Smooth muscle cell (in vitro differentiated cells): ENCODE data around the gene CDH13. TPM values are rescaled to one million over a fixed set of nuclear protein-coding genes. Genes with fewer than 3 reads are reported as not detected.

ENCODE experiments used
- DNase-seq: peaks from one replicate; lab custom pipeline; 2025; ENCODE audit not compliant: unreplicated experiment; lab: John Stamatoyannopoulos, UW
- H2AFZ ChIP-seq: fragments of 200-600 bp; sonication (generic); 2 replicates; pipeline ENCODE4 v1.6.0; 2016; ENCODE audit warnings: antibody characterized with exemption, low read depth, mild to moderate bottlenecking
- H3F3A ChIP-seq: fragments of 200-600 bp; sonication (generic); 2 replicates; pipeline ENCODE4 v1.6.0; 2017; ENCODE audit warnings: antibody characterized with exemption, low read depth
- H3K27ac ChIP-seq: fragments of 200-600 bp; sonication (generic); 2 replicates; pipeline ENCODE4 v1.5.1; 2016; ENCODE audit warnings: low read depth, mild to moderate bottlenecking
- H3K27me3 ChIP-seq: fragments of 200-600 bp; sonication (generic); 2 replicates; pipeline ENCODE4 v1.6.1; 2016; ENCODE audit warnings: low read depth, mild to moderate bottlenecking
- H3K36me3 ChIP-seq: fragments of 200-600 bp; sonication (generic); 2 replicates; pipeline ENCODE4 v1.5.1; 2016; ENCODE audit warnings: low read depth
- H3K4me1 ChIP-seq: fragments of 200-600 bp; sonication (generic); 2 replicates; pipeline ENCODE4 v1.5.1; 2016; ENCODE audit warnings: low read depth
- H3K4me2 ChIP-seq: fragments of 200-600 bp; sonication (generic); 2 replicates; pipeline ENCODE4 v1.6.0; 2016; ENCODE audit warnings: mild to moderate bottlenecking
- H3K4me3 ChIP-seq: fragments of 200-600 bp; sonication (generic); 2 replicates; pipeline ENCODE4 v1.5.1; 2016; ENCODE audit warnings: mild to moderate bottlenecking
- H3K79me2 ChIP-seq: fragments of 200-600 bp; sonication (generic); 2 replicates; pipeline ENCODE4 v1.6.0; 2016; ENCODE audit warnings: low read depth, mild to moderate bottlenecking
- H3K9ac ChIP-seq: fragments of 200-600 bp; sonication (generic); 2 replicates; pipeline ENCODE4 v1.6.0; 2016; ENCODE audit warnings: low read depth
- H3K9me3 ChIP-seq: fragments of 200-600 bp; sonication (generic); replicated peaks from 2 replicates; pipeline ENCODE4 v1.5.1; 2016; ENCODE audit warnings: low read depth
- H4K20me1 ChIP-seq: fragments of 200-600 bp; sonication (generic); 2 replicates; pipeline ENCODE4 v1.6.0; 2016; ENCODE audit warnings: low read depth
- CTCF ChIP-seq: fragments of 200-600 bp; sonication (generic); IDR thresholded peaks from 2 replicates; pipeline ENCODE4 v1.5.1; 2017; ENCODE audit warnings: borderline replicate concordance, mild to moderate bottlenecking, antibody characterized with exemption; ENCODE audit not compliant: insufficient read depth, poor library complexity, severe bottlenecking
- WGBS: methylation state at CpG from one replicate; pipeline ENCODE4 v1.1.7; 2016; ENCODE audit warnings: low lambda C conversion rate; 5-methylcytosine and 5-hydroxymethylcytosine counted together
- polyA plus RNA-seq: library from polyadenylated mRNA; unstranded; fragments of >200 nt; fragmentation: Nextera tagmentation; extraction: Ambion mirVana; gene quantifications from 2 replicates; pipeline ENCODE4 v1.2.1, GENCODE V29; 2016
- total RNA-seq: library from RNA; depleted of rRNA; stranded (reverse); fragments of >200 nt; gene quantifications from 2 replicates; pipeline ENCODE4 v1.2.3, GENCODE V29; 2014

The CDH13 gene
- total and polyA plus RNA-seq, 2 experiments from 2014 or later, result 12.1 to 32.2 TPM

- Histone ChIP-seq H2AFZ (no peak overlapping the region), H3K36me3 (no peaks in the 10 kb centered on the region), H3K4me2 (no peak overlapping the region), H3K27me3 (no peaks in the 10 kb centered on the region), H3K27ac (no peak overlapping the region), H3K4me1 (peaks cover 9% of the 10 kb centered on the region), H3K9me3 (no peaks in the 10 kb centered on the region), H3F3A (no peaks in the 10 kb centered on the region), H4K20me1 (no peaks in the 10 kb centered on the region), H3K79me2 (no peaks in the 10 kb centered on the region), H3K4me3 (no peak overlapping the region), H3K9ac (no peak overlapping the region)
- WGBS, result 23% methylated on average over 5 of the region's 5 CpGs
- no peak for DNase-seq
- peak; percentile 69 for TF ChIP-seq CTCF
Observed at GRCh38 chr16:82603784-82604411, 22.9 kb upstream of the CDH13 start.

DNA sequence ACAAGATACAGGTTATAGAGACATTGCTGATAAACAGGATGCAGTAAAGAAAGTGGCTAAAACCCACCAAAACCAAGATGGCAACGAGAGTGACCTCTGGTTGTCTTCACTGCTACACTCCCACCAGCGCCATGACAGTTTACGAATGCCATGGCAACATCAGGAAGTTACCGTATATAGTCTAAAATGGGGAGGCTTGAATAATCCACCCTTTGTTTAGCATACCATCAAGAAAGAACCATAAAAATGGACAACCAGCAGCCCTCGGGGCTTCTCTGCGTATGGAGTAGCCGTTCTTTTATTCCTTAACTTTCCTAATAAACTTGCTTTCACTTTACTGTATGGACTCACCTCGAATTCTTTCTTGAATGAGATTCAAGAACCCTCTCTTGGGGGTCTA is 21.7 kb upstream of the CDH13 start:
- whole genome bisulfite sequencing, result 90% methylated on average over 8 of the region's 8 CpGs
- Histone ChIP-seq H3K4me2 (no peak overlapping the region), H3K4me3 (no peak overlapping the region), H3K9ac (no peak overlapping the region), H4K20me1 (no peaks in the 10 kb centered on the region), H3K9me3 (no peaks in the 10 kb centered on the region), H3K27ac (no peak overlapping the region), H3K4me1 (peaks cover 9% of the 10 kb centered on the region), H3K79me2 (no peaks in the 10 kb centered on the region), H3K27me3 (no peaks in the 10 kb centered on the region), H3K36me3 (no peaks in the 10 kb centered on the region), H2AFZ (no peak overlapping the region), H3F3A (no peaks in the 10 kb centered on the region)
- no peak for TF ChIP-seq CTCF
- DNase-seq, result no peak

GRCh38 chr16:82605863-82606620 is 20.7 kb upstream of the CDH13 start:
- no peak overlapping the region for H3K4me2 ChIP-seq
- no peaks in the 10 kb centered on the region for H3K79me2 ChIP-seq
- no peaks in the 10 kb centered on the region for H3K27me3 ChIP-seq
- no peak for DNase-seq
- H3F3A ChIP-seq, result no peaks in the 10 kb centered on the region
- no peak overlapping the region for H3K27ac ChIP-seq
- no peak overlapping the region for H3K9ac ChIP-seq
- no peaks in the 10 kb centered on the region for H4K20me1 ChIP-seq
- H2AFZ ChIP-seq, result no peak overlapping the region
- H3K9me3 ChIP-seq, result no peaks in the 10 kb centered on the region
- peaks cover 9% of the 10 kb centered on the region for H3K4me1 ChIP-seq
- TF ChIP-seq CTCF, result no peak
- WGBS, result 53% methylated on average over 15 of the region's 15 CpGs
- no peaks in the 10 kb centered on the region for H3K36me3 ChIP-seq
- no peak overlapping the region for H3K4me3 ChIP-seq
